Mammary epithelial cell (primary cell): Measurements from ENCODE around the gene RNF214.

Source experiments
- EZH2 ChIP-seq: IDR thresholded peaks from 2 replicates; pipeline ENCODE4 v1.6.1; 2012; ENCODE audit warnings: low read length, inconsistent platforms, borderline replicate concordance
- TF ChIP-seq, protein P1 (sequence below), 2 donors: IDR thresholded peaks in 1 of 2; conservative IDR thresholded peaks in 1 of 2; 2 replicates each; pipeline ENCODE4 v1.5.1; 2011 to 2012; ENCODE audit warnings: inconsistent platforms in 2 of 2, low read length in 2 of 2, mild to moderate bottlenecking in 2 of 2, control low read depth in 1 of 2, low read depth in 1 of 2; ENCODE audit not compliant: insufficient read depth in 1 of 2; ENCODE audit errors: extremely low read depth in 1 of 2

DNA sequence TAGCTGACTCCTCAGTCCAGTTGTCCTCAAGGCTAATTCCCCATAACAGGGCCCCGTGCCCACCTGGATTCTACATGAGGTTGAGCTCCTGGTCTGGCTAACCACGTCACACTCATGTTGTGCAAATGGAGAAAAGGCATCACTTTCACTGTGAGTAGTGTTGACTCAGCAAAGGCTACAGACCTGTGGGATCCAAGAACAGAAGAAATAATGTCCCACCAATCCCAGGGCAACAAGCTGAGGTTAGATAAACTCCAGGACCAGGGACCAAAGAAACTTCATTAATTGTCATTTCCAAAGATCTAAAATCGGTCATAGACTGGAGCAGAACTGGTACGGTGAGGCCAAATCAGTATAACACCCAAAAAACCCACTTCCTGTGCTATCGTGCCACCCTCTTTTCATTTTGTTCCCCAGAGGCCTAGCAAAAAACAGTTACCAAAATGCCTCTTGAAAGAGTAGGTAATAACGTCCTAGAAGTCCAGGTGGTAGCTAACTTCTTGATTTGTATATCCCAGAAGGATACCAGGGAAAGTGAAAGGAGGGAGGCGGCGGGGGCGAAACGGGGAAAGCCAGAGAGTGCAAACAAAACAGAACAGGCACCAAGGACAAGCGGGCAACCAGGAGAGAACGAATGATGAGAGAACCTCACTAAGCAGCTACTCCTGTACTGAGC is 2.0 kb upstream of the RNF214 start:
- TF ChIP-seq, protein P1, sequence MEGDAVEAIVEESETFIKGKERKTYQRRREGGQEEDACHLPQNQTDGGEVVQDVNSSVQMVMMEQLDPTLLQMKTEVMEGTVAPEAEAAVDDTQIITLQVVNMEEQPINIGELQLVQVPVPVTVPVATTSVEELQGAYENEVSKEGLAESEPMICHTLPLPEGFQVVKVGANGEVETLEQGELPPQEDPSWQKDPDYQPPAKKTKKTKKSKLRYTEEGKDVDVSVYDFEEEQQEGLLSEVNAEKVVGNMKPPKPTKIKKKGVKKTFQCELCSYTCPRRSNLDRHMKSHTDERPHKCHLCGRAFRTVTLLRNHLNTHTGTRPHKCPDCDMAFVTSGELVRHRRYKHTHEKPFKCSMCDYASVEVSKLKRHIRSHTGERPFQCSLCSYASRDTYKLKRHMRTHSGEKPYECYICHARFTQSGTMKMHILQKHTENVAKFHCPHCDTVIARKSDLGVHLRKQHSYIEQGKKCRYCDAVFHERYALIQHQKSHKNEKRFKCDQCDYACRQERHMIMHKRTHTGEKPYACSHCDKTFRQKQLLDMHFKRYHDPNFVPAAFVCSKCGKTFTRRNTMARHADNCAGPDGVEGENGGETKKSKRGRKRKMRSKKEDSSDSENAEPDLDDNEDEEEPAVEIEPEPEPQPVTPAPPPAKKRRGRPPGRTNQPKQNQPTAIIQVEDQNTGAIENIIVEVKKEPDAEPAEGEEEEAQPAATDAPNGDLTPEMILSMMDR (conservative IDR thresholded peaks at IDR 0.05 in 1 of 2, IDR thresholded peaks at IDR 0.05 in 1 of 2; ENCODE audit: extremely low read depth in 1 of 2, insufficient read depth in 1 of 2, low read depth in 1 of 2, low read length in 2 of 2), result no peak
- TF ChIP-seq EZH2, result no peak
